ENCODE data around the gene TNRC6A.
"Not testable (repeated sequence)": the region's sequence is repeated elsewhere in the genome, so short reads cannot be mapped to it uniquely, and the experiment has no call there.

Gene TNRC6A

GRCh38 chr16:24841291-24841690 lies 111.8 kb downstream of the TNRC6A start:
- DNase-seq = no peak

- no peak for DNase-seq
These were observed 114.9 kb downstream of the TNRC6A start for GRCh38 chr16:24844101-24845030.

GRCh38 chr16:24845031-24845365 lies 115.5 kb downstream of the TNRC6A start:
- DNase-seq = not testable (repeated sequence)

GRCh38 chr16:24845726-24846547 lies 116.5 kb downstream of the TNRC6A start, which contains the start of gene SLC5A11:
SLC5A11 (plus strand) TSS chr16:24845963; CDS start chr16:24858644, 12,681 bp downstream.
- peak in 21 of 58 donors; percentile 11 to 57 (median 32) for DNase-seq

GRCh38 chr16:24846548-24847357 lies 117.3 kb downstream of the TNRC6A start:
- DNase-seq = no peak

- no peak for DNase-seq
These were observed 117.9 kb downstream of the TNRC6A start for GRCh38 chr16:24847358-24847664.

- no peak for DNase-seq
These were observed 118.6 kb downstream of the TNRC6A start for GRCh38 chr16:24848065-24848464.

GRCh38 chr16:24849641-24850040 lies 120.2 kb downstream of the TNRC6A start:
- no peak for DNase-seq

- peak in 1 of 58 donors; percentile 21 for DNase-seq
These were observed 121.0 kb downstream of the TNRC6A start for GRCh38 chr16:24850289-24850938.

GRCh38 chr16:24851700-24852099 lies 122.2 kb downstream of the TNRC6A start:
- no peak for DNase-seq

- DNase-seq = peak in 22 of 58 donors; percentile 4 to 64 (median 30)
These were observed 122.8 kb downstream of the TNRC6A start for GRCh38 chr16:24852281-24852721.

- DNase-seq = peak in 4 of 58 donors; percentile 25 to 47 (median 38)
These were observed 123.8 kb downstream of the TNRC6A start for GRCh38 chr16:24853169-24853824.

- peak in 55 of 58 donors; percentile 8 to 94 (median 73) for DNase-seq
These were observed 124.4 kb downstream of the TNRC6A start for GRCh38 chr16:24853830-24854229.

GRCh38 chr16:24854607-24855171 lies 125.2 kb downstream of the TNRC6A start:
- DNase-seq = no peak

- DNase-seq = no peak
These were observed 126.2 kb downstream of the TNRC6A start for GRCh38 chr16:24855678-24856077.

- DNase-seq = not testable (repeated sequence)
These were observed 127.4 kb downstream of the TNRC6A start for GRCh38 chr16:24856871-24857270.

GRCh38 chr16:24858219-24859041 lies 129.0 kb downstream of the TNRC6A start:
- DNase-seq = peak in 13 of 58 donors; percentile 3 to 33 (median 7)

- DNase-seq = no peak
These were observed 132.0 kb downstream of the TNRC6A start for GRCh38 chr16:24861461-24861860.

Measured in anterior cingulate cortex (tissue), 58 donors.